GM12875 (cell line): ENCODE results near the gene GRIP2.

ENCODE experiments used
- H3K4me3 ChIP-seq: one replicate; pipeline ENCODE4 v1.5.1; 2011; ENCODE audit warnings: low read depth, low read length, control low read depth
- CTCF ChIP-seq: IDR thresholded peaks from 2 replicates; pipeline ENCODE4 v1.5.1; 2011; ENCODE audit warnings: low read depth, mild to moderate bottlenecking, control low read depth, inconsistent platforms, low read length, moderate library complexity, borderline replicate concordance; ENCODE audit not compliant: insufficient read depth

Gene GRIP2

GRCh38 chr3:14468621-14468981 is 71.5 kb downstream of the GRIP2 start:
- no peak for TF ChIP-seq CTCF

GRCh38 chr3:14467814-14468620 is 72.1 kb downstream of the GRIP2 start:
- no peak overlapping the region for H3K4me3 ChIP-seq
- peak; percentile 86 for TF ChIP-seq CTCF

More at GRCh38 chr3:14468621-14468981, 71.5 kb downstream of the GRIP2 start:
- no peak overlapping the region for H3K4me3 ChIP-seq

- H3K4me3 ChIP-seq = no peak overlapping the region
- TF ChIP-seq CTCF = no peak
These were observed 73.8 kb downstream of the GRIP2 start for GRCh38 chr3:14466179-14466903.

DNA sequence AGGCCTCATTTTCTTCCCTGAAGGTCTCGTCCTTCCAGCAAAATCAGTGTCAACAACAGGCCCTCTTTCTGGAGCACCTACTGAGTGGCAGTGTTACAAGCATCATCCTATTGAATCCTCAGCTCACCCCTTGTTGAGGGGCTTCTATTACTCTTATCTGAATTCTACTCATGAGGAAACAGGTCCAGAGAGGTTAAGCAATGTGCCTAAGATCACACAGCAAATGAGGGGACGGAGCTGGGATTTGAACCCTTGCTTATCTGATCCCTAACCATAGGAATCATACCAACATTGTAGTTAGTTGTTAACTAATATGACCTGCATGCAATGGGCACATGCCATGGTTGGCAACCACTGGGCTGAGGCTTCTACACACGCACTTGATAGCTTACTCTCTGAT is 74.7 kb downstream of the GRIP2 start:
- no peak for TF ChIP-seq CTCF

DNA sequence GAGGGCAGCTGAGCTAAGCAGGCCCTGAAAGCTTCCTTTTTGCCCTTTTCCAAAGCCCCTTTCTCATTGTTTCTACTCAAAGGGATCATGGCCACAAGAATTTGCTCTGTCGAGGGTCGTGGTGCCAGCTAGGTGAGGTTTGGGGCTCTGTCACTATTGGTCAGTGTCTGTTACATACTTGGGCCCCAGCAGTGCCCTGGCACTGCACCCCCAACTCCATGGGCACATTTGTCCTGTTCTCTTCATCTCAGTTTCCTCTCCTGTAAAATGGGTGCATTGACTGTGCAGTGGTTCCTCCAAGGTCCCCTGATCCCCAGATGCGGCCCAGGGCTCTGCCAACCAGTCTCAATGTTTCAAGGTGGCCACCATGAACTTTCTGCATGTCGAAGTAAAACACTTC is 75.6 kb downstream of the GRIP2 start:
- TF ChIP-seq CTCF = no peak
- no peak overlapping the region for H3K4me3 ChIP-seq

More for the DNA sequence above, 74.7 kb downstream of the GRIP2 start:
- H3K4me3 ChIP-seq = no peak overlapping the region

GRCh38 chr3:14464141-14464465 is 76.0 kb downstream of the GRIP2 start:
- no peak overlapping the region for H3K4me3 ChIP-seq
- TF ChIP-seq CTCF = no peak
